Astrocyte (in vitro differentiated cells and primary cell): ENCODE results near the gene POLR2L.

Experiments used
- EZH2 ChIP-seq: IDR thresholded peaks from 2 replicates; pipeline ENCODE4 v1.6.1; 2012; ENCODE audit warnings: mild to moderate bottlenecking, low read length, inconsistent platforms; ENCODE audit not compliant: insufficient read depth
- TF ChIP-seq, protein P1 (sequence below): IDR thresholded peaks from 2 replicates; pipeline ENCODE4 v1.5.1; 2011; ENCODE audit warnings: low read depth, mild to moderate bottlenecking, inconsistent platforms, low read length, moderate library complexity; ENCODE audit not compliant: insufficient read depth

DNA sequence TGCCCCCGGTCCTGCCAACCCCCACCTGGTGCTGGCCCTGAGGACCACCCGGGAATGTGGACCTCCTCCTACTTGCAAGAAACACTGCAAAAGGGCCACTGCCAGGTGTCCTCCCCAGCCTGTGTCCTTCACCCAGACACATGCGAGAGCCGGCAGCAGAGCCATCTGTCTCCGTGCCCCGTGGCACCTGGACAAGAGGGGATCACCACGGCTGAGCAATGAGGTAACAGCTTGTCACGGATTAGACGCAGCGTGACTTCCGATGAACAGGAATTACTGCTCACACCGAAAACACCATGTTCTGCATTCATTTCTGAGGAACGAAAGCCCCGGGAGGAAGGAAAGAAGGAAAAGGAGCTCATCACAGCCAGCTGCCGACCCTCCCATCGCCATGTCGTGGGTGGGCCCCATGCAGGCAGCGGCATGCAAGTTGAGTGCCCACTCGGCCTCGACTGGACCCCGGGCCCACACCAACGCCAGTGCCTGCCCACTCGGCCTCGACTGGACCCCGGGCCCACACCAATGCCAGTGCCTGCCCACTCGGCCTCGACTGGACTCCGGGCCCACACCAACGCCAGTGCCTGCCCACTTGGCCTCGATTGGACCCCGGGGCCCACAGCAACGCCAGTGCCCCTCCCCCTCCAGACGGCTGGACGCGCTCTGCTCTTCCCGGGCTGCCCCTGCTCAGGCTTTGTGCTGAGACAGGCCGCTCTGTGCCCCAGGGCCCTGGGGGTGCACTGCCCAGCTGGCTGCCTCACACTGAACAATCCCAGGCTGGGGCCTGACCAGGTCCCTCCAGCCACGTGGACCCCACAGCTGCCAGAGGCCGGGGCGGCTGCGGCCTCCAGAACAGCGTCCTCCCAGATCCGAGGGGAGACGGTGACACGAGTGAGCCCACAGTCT is 46.2 kb upstream of the POLR2L start:
- TF ChIP-seq, protein P1, sequence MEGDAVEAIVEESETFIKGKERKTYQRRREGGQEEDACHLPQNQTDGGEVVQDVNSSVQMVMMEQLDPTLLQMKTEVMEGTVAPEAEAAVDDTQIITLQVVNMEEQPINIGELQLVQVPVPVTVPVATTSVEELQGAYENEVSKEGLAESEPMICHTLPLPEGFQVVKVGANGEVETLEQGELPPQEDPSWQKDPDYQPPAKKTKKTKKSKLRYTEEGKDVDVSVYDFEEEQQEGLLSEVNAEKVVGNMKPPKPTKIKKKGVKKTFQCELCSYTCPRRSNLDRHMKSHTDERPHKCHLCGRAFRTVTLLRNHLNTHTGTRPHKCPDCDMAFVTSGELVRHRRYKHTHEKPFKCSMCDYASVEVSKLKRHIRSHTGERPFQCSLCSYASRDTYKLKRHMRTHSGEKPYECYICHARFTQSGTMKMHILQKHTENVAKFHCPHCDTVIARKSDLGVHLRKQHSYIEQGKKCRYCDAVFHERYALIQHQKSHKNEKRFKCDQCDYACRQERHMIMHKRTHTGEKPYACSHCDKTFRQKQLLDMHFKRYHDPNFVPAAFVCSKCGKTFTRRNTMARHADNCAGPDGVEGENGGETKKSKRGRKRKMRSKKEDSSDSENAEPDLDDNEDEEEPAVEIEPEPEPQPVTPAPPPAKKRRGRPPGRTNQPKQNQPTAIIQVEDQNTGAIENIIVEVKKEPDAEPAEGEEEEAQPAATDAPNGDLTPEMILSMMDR: no peak
- no peak for TF ChIP-seq EZH2
